ENCODE data around the gene RLF.

Gene RLF, protein sequence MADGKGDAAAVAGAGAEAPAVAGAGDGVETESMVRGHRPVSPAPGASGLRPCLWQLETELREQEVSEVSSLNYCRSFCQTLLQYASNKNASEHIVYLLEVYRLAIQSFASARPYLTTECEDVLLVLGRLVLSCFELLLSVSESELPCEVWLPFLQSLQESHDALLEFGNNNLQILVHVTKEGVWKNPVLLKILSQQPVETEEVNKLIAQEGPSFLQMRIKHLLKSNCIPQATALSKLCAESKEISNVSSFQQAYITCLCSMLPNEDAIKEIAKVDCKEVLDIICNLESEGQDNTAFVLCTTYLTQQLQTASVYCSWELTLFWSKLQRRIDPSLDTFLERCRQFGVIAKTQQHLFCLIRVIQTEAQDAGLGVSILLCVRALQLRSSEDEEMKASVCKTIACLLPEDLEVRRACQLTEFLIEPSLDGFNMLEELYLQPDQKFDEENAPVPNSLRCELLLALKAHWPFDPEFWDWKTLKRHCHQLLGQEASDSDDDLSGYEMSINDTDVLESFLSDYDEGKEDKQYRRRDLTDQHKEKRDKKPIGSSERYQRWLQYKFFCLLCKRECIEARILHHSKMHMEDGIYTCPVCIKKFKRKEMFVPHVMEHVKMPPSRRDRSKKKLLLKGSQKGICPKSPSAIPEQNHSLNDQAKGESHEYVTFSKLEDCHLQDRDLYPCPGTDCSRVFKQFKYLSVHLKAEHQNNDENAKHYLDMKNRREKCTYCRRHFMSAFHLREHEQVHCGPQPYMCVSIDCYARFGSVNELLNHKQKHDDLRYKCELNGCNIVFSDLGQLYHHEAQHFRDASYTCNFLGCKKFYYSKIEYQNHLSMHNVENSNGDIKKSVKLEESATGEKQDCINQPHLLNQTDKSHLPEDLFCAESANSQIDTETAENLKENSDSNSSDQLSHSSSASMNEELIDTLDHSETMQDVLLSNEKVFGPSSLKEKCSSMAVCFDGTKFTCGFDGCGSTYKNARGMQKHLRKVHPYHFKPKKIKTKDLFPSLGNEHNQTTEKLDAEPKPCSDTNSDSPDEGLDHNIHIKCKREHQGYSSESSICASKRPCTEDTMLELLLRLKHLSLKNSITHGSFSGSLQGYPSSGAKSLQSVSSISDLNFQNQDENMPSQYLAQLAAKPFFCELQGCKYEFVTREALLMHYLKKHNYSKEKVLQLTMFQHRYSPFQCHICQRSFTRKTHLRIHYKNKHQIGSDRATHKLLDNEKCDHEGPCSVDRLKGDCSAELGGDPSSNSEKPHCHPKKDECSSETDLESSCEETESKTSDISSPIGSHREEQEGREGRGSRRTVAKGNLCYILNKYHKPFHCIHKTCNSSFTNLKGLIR (N-terminal part only)

DNA sequence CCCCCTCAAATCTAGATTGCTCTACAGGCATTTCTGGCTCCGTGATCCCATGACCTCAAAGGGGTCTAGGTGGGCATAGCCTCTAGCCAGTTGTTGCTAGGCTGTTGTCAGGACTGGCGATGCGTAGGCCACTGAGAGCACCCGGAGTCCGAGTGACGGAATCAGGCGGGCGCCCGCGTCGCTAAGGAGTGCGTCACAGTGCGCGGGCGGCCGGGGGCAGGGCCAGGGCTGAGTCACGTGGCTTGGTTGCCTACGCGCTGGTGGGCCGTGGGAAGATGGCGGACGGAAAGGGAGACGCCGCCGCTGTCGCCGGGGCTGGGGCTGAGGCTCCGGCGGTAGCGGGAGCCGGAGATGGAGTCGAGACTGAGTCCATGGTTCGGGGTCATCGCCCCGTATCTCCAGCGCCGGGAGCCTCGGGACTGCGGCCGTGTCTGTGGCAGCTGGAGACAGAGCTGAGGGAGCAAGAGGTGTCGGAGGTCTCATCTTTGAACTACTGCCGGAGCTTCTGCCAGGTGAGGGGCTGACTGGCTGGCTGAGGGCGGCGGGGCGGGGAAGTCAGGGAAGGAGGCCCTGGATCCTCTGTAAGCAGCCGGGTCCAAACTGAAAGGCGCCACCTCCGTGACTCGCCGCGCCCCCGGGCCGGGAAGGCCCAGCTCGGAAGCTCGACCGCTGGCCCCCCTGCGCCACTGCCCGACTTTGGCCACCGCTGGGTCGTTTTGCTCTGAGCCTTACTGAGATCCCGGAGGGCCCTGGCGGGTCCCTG lies at the start of gene RLF:
Gene RLF (plus strand): TSS at position 263 of the 763 bp plus-strand sequence. CDS start 13 bp downstream, at position 276.
- peak within 1 kb of the TSS; percentile 70 for H3K4me3 ChIP-seq (replicated peaks; ENCODE audit: low read depth, low read length)
- DNase-seq (ENCODE audit: low read depth): peak; percentile 95
- TF ChIP-seq, protein P1, sequence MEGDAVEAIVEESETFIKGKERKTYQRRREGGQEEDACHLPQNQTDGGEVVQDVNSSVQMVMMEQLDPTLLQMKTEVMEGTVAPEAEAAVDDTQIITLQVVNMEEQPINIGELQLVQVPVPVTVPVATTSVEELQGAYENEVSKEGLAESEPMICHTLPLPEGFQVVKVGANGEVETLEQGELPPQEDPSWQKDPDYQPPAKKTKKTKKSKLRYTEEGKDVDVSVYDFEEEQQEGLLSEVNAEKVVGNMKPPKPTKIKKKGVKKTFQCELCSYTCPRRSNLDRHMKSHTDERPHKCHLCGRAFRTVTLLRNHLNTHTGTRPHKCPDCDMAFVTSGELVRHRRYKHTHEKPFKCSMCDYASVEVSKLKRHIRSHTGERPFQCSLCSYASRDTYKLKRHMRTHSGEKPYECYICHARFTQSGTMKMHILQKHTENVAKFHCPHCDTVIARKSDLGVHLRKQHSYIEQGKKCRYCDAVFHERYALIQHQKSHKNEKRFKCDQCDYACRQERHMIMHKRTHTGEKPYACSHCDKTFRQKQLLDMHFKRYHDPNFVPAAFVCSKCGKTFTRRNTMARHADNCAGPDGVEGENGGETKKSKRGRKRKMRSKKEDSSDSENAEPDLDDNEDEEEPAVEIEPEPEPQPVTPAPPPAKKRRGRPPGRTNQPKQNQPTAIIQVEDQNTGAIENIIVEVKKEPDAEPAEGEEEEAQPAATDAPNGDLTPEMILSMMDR (IDR thresholded peaks at IDR 0.05; ENCODE audit: low read length, missing control alignments): no peak

DNA sequence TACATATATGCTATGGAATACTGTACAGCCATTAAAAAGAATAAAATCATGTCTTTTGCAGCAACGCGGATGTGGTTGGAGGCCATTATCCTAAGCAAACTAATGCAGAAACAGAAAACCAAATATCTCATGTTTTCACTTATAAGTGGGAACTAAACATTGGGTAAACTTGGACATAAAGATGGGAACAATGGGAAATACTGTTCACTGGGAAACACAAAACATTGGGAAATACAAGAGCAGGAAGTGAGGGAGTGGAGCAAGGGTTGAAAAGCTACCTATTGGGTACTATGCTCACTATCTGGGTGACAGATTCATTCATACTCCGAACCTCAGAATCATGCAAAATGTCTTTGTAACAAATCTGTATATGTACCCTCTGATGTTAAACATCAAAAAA lies 46.8 kb upstream of the RLF start:
- TF ChIP-seq, protein P1 (IDR thresholded peaks at IDR 0.05; ENCODE audit: low read length, missing control alignments): no peak
- H3K4me3 ChIP-seq (replicated peaks; ENCODE audit: low read depth, low read length): no peak overlapping the region
- no peak for DNase-seq (ENCODE audit: low read depth)

DNA sequence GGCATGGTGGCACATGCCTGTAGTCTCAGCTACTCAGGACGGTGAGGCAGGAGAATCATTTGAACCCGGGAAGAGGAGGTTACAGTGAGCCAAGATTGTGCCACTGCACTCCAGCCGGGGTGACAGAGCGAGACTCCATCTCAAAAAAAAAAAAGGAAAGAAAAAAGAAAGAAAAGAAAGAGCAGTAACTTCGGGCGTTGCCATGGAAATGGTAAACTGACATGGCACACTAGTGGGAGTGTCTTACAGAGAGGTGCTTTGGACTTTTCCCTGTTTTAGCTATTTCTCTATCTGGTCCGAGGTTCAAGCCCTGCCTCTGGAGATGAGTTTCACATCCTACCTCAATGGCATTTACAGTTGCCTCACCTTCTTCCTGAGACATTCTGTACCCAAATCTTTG lies 41.1 kb upstream of the RLF start:
- no peak for DNase-seq (ENCODE audit: low read depth)
- H3K4me3 ChIP-seq (replicated peaks; ENCODE audit: low read depth, low read length): no peak overlapping the region
- TF ChIP-seq, protein P1 (IDR thresholded peaks at IDR 0.05; ENCODE audit: low read length, missing control alignments): no peak

DNA sequence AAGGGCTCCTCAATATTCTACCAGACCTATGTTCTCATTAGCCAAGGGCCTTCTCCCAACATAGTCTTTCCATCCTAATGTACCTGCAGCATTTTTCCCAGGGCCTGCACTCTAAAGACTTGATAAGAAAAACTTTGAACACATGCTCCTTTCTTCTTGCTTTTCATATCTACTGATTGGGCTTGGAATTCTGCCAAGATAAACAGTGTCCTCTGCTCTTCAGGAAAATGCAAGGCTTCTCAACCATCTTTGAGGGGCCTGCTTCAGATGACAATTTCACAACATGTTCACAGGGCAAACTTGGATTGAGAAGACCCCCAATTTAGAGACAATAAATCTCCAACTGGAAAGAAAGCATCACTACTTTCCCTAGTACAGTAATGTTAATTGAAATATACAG lies 38.3 kb upstream of the RLF start:
- TF ChIP-seq, protein P1 (IDR thresholded peaks at IDR 0.05; ENCODE audit: low read length, missing control alignments): no peak
- no peak overlapping the region for H3K4me3 ChIP-seq (replicated peaks; ENCODE audit: low read depth, low read length)

DNA sequence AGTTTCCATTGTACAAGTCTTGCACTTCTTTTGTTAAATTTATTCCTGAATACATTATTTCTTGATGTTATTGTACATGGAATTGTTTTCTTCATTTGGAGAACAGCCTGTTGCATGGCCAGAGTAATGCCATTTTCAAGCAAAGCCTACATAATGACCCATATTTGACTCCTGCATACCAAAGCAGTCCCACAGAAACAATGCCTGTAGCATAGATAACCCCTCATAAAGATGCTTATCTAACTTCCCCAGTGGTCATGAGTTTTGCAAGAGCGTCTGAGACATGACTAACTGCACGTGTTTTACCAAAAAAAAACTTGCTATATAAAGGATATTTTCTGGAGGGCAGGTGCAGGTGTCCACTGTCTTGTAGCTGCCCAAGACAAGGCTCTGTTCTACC lies 30.3 kb upstream of the RLF start:
- no peak overlapping the region for H3K4me3 ChIP-seq (replicated peaks; ENCODE audit: low read depth, low read length)
- no peak for DNase-seq (ENCODE audit: low read depth)
- TF ChIP-seq, protein P1 (IDR thresholded peaks at IDR 0.05; ENCODE audit: low read length, missing control alignments): no peak

More for the DNA sequence above, 38.3 kb upstream of the RLF start:
- DNase-seq (ENCODE audit: low read depth): no peak
